Colonic mucosa (tissue), 4 donors: ENCODE measurements around the gene GALNT3. TPM values are rescaled to one million over a fixed set of nuclear protein-coding genes. Genes with fewer than 3 reads are reported as not detected.
A peak's percentile ranks its signal among the peaks of the same experiment; 100 is the strongest.

ENCODE experiments used
- DNase-seq: peaks from one replicate; pipeline ENCODE4 v3.0.0-alpha.2; 2020
- H3K27ac ChIP-seq: fragments of 200-600 bp; one replicate; pipeline ENCODE4 v1.8.0; 2021
- H3K27me3 ChIP-seq: fragments of 200-600 bp; one replicate; pipeline ENCODE4 v1.8.0; 2021
- H3K36me3 ChIP-seq: fragments of 200-600 bp; one replicate; pipeline ENCODE4 v1.8.0; 2021
- H3K4me1 ChIP-seq: fragments of 200-600 bp; one replicate; pipeline ENCODE4 v1.8.0; 2021; ENCODE audit warnings: mild to moderate bottlenecking
- H3K4me3 ChIP-seq: fragments of 200-600 bp; one replicate; pipeline ENCODE4 v1.8.0; 2021
- H3K9ac ChIP-seq, 2 donors: one replicate each; pipeline ENCODE4 v1.7.0; 2013; ENCODE audit warnings: control low read depth in 2 of 2, low read depth in 2 of 2, low read length in 2 of 2
- H3K9me3 ChIP-seq: fragments of 200-600 bp; one replicate; pipeline ENCODE4 v1.8.0; 2021
- intact Hi-C: fragments of 100-400 bp; cut with DNase I; formaldehyde crosslinking; loops from one replicate; pipeline ENCODE4 v1.14.1; 2022
- total RNA-seq, 2 donors: library from RNA; stranded (reverse); fragmentation: NEBNext Ultra II Directional in 1 of 2; extraction: Animal tissue kit (Norgen Biotek cat#: 25700) in 1 of 2; gene quantifications; one replicate each; pipeline ENCODE4 v1.2.1, GENCODE V29; 2021
- TF ChIP-seq, protein P1 (sequence below): fragments of 200-600 bp; IDR thresholded peaks from one replicate; pipeline ENCODE4 v1.8.0; 2022; ENCODE audit warnings: antibody characterized with exemption, mild to moderate bottlenecking
- donor health status: healthy.
- donor health status: DM: no; HTN: no; CAD: no.
- donor health status: DM: no; HTN: no; CAD: no.

GALNT3 gene
- total RNA-seq = 100 to 1,000 TPM in 1 of 2 donors, 10 to 100 TPM in 1; 86.2 to 117 TPM

DNA sequence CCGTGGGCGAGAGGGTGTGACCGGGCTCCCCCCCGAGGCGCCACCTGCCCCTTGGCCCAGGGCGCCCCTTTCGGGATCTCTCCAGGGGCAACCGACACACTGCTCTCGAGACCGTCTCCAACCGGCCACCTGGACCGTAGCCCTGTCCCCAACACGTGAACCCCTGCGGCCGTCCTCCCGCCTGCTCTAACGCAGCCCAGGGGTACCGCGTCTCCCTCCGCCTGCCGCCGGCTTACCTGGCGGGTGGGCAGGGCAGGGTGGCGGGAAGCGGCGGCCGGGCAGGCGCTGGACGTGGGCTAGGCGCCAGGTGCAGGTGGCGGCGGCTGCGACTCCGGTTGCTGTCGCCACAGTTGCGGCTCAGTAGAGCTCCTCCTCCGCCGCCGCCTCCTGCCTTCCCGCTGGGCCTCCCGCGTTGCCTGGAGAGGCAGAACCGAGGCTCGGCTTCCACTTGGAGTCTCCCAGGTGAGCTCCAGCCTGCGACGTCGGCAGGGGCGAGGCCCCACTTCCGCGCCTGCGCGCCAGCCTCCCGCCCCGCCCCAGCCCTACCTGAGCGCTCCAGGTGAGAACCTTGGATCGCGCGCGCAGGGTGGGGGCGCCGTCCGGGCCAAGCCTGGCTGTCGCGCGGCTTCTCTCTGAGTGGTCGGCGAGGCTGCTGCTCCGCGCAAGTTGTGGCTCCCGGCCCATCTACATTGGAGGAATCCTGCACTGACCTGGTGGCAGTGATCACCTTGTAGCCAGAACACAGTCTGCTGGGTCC lies at the start of gene GALNT3:
Gene GALNT3, minus strand, starts transcription at position 469 of the 757 bp plus-strand sequence. CDS start 23,547 bp downstream, outside the sequence.
- H3K9ac ChIP-seq = peak within 1 kb of the TSS; percentile 93 to 95
- DNase-seq = peak; percentile 95
- H3K9me3 ChIP-seq = no peaks in the 10 kb centered on the region
- TF ChIP-seq, protein P1, sequence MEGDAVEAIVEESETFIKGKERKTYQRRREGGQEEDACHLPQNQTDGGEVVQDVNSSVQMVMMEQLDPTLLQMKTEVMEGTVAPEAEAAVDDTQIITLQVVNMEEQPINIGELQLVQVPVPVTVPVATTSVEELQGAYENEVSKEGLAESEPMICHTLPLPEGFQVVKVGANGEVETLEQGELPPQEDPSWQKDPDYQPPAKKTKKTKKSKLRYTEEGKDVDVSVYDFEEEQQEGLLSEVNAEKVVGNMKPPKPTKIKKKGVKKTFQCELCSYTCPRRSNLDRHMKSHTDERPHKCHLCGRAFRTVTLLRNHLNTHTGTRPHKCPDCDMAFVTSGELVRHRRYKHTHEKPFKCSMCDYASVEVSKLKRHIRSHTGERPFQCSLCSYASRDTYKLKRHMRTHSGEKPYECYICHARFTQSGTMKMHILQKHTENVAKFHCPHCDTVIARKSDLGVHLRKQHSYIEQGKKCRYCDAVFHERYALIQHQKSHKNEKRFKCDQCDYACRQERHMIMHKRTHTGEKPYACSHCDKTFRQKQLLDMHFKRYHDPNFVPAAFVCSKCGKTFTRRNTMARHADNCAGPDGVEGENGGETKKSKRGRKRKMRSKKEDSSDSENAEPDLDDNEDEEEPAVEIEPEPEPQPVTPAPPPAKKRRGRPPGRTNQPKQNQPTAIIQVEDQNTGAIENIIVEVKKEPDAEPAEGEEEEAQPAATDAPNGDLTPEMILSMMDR = no peak
- intact Hi-C loops = no loop called here
- peak within 1 kb of the TSS; percentile 88 for H3K27ac ChIP-seq
- no peaks in the 10 kb centered on the region for H3K27me3 ChIP-seq
- no peaks in the 10 kb centered on the region for H3K36me3 ChIP-seq
- H3K4me1 ChIP-seq = no peaks in the 10 kb centered on the region
- H3K4me3 ChIP-seq = peak within 1 kb of the TSS; percentile 64

DNA sequence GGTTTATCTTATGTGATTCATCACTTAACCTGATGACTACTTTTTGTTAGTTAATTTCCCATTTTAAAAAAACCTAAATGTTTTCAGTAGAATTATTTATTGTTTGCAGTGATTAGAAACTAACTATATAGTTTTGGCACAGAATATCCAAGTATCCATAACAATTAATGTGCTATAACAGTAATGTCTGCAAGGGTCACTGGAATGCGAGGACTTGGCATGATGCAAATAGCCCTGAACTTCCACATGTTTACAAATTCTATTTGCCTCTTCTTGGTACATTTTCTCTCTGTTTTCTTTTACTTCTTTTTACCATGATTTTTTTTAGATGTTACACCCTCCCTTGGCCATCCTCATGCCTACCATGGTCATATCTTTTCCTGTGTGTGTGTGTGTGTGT lies 49.3 kb upstream of the GALNT3 start:
- H3K27ac ChIP-seq = no peak overlapping the region
- no peaks in the 10 kb centered on the region for H3K4me1 ChIP-seq
- no peak for DNase-seq
- no peak overlapping the region for H3K4me3 ChIP-seq
- intact Hi-C loops = no loop called here
- TF ChIP-seq, protein P1 = no peak
- no peaks in the 10 kb centered on the region for H3K9me3 ChIP-seq
- H3K27me3 ChIP-seq = no peaks in the 10 kb centered on the region
- no peak overlapping the region for H3K9ac ChIP-seq
- no peaks in the 10 kb centered on the region for H3K36me3 ChIP-seq

DNA sequence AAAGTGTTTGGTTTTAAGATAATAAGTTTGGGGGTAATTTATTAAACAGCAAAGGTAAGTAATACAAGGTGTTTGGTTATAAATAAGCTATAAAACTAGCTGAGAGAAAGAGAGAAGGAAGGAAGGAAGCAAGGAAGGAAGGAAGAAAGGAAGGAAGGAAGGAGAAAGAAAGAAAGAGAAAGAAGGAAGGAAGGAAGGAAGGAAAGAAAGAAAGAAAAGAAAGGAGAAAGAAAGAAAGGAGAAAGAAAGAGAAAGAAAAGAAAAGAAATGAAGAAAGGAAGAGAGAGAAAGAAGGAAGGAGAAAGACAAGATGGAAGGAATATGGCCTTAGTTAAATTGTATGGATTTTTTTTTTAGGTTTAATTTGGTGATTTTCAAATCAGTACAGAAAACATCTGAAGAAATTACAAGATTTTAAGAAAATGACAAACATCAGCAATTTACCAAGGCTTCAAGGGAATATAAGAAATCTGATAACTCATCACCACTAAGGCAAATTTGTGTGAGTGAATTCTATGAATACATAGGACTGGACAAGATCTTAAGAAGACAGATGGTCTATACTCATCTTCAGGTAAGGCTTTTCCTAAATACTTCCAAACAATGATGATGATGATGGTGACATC lies 46.4 kb upstream of the GALNT3 start:
- Histone ChIP-seq H3K9me3 (no peaks in the 10 kb centered on the region), H3K4me3 (no peak overlapping the region), H3K36me3 (no peaks in the 10 kb centered on the region), H3K9ac (no peak overlapping the region), H3K4me1 (no peaks in the 10 kb centered on the region), H3K27me3 (no peaks in the 10 kb centered on the region), H3K27ac (no peak overlapping the region)
- intact Hi-C loops = no loop called here
- TF ChIP-seq, protein P1 = no peak
- DNase-seq = no peak

DNA sequence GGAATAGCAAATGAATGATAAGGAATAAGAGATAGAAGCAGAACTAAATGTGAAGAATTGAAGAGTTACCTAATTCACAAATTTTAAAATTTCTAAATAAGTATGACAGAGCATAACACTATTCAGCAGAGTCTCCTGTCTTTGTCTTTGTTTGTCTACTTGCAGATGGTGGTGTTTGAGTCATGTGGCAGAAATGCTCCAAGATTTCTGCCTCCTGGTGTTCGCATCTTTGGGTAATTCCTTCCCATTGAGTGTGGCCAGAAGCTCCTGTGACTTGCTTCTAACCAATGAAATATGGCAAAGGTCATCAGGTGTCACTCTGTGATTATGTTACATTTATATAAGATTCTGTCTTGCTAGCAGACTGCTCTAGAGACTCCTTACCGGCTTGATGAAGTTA lies 45.6 kb upstream of the GALNT3 start:
- H3K9ac ChIP-seq = no peak overlapping the region
- no peaks in the 10 kb centered on the region for H3K4me1 ChIP-seq
- DNase-seq = no peak
- TF ChIP-seq, protein P1 = no peak
- intact Hi-C loops = no loop called here
- no peaks in the 10 kb centered on the region for H3K27me3 ChIP-seq
- no peak overlapping the region for H3K27ac ChIP-seq
- no peaks in the 10 kb centered on the region for H3K36me3 ChIP-seq
- H3K4me3 ChIP-seq = no peak overlapping the region
- H3K9me3 ChIP-seq = no peaks in the 10 kb centered on the region

DNA sequence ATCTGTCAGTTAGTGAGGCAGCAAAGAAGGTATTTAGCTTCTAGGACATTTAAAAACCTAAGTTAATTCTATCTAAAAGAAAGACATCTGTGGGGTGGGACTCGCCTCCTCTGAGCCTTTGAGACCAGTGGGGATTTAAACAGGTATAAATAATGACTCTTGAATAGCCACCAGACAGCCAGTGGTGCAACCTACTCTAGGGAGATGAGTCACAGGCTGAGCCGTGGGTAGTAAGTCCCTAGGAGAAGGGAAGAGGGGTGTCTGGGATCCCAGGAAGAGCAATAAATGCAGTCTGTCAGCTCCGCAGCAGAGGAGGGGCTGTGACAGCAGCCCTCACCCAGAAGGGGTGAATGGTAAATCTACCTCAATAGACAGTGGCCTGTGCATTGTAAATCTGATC lies 43.1 kb upstream of the GALNT3 start:
- Histone ChIP-seq H3K36me3 (no peaks in the 10 kb centered on the region), H3K9ac (no peak overlapping the region), H3K4me1 (no peaks in the 10 kb centered on the region), H3K27ac (no peak overlapping the region), H3K4me3 (no peak overlapping the region), H3K27me3 (no peaks in the 10 kb centered on the region), H3K9me3 (no peaks in the 10 kb centered on the region)
- no peak for DNase-seq
- intact Hi-C loops = no loop called here
- TF ChIP-seq, protein P1 = no peak
